ENCODE data around the gene FAM168B. TPM values are rescaled to one million over a fixed set of nuclear protein-coding genes. Genes with fewer than 3 reads are reported as not detected.

The FAM168B gene
- total RNA-seq, 1 donor from 2014 or later = 111 TPM

- no peak overlapping the region for H3K27ac Mint-ChIP-seq (ENCODE audit: unreplicated experiment)
- no peak overlapping the region for H3K4me3 Mint-ChIP-seq (ENCODE audit: unreplicated experiment)
- DNase-seq (ENCODE audit: extremely low spot score, unreplicated experiment) = no peak
- no peaks in the 10 kb centered on the region for H3K27me3 Mint-ChIP-seq (ENCODE audit: unreplicated experiment)
- H3K9me3 Mint-ChIP-seq (ENCODE audit: unreplicated experiment) = no peaks in the 10 kb centered on the region
- H3K36me3 Mint-ChIP-seq (ENCODE audit: unreplicated experiment) = peaks cover 62% of the 10 kb centered on the region
- H3K4me1 Mint-ChIP-seq (ENCODE audit: unreplicated experiment) = no peaks in the 10 kb centered on the region
- TF ChIP-seq CTCF (IDR thresholded peaks at IDR 0.05) = no peak
Observed at GRCh38 chr2:131127981-131128380, 34.7 kb upstream of the FAM168B start.

- Mint-ChIP-seq H3K27me3 (ENCODE audit: unreplicated experiment) (no peaks in the 10 kb centered on the region), H3K4me3 (ENCODE audit: unreplicated experiment) (no peak overlapping the region), H3K27ac (ENCODE audit: unreplicated experiment) (no peak overlapping the region), H3K36me3 (ENCODE audit: unreplicated experiment) (peaks cover 61% of the 10 kb centered on the region), H3K4me1 (ENCODE audit: unreplicated experiment) (no peaks in the 10 kb centered on the region), H3K9me3 (ENCODE audit: unreplicated experiment) (no peaks in the 10 kb centered on the region)
- no peak for TF ChIP-seq CTCF (IDR thresholded peaks at IDR 0.05)
- no peak for DNase-seq (ENCODE audit: extremely low spot score, unreplicated experiment)
Observed at GRCh38 chr2:131127076-131127475, 33.8 kb upstream of the FAM168B start.

GRCh38 chr2:131126436-131126835 is 33.2 kb upstream of the FAM168B start:
- Mint-ChIP-seq H3K9me3 (ENCODE audit: unreplicated experiment) (no peaks in the 10 kb centered on the region), H3K36me3 (ENCODE audit: unreplicated experiment) (peaks cover 63% of the 10 kb centered on the region), H3K27ac (ENCODE audit: unreplicated experiment) (no peak overlapping the region), H3K4me1 (ENCODE audit: unreplicated experiment) (no peaks in the 10 kb centered on the region), H3K27me3 (ENCODE audit: unreplicated experiment) (no peaks in the 10 kb centered on the region), H3K4me3 (ENCODE audit: unreplicated experiment) (no peak overlapping the region)
- DNase-seq (ENCODE audit: extremely low spot score, unreplicated experiment) = no peak
- no peak for TF ChIP-seq CTCF (IDR thresholded peaks at IDR 0.05)

GRCh38 chr2:131125195-131125757 is 32.0 kb upstream of the FAM168B start:
- H3K27ac Mint-ChIP-seq (ENCODE audit: unreplicated experiment) = no peak overlapping the region
- no peak overlapping the region for H3K4me3 Mint-ChIP-seq (ENCODE audit: unreplicated experiment)
- H3K27me3 Mint-ChIP-seq (ENCODE audit: unreplicated experiment) = no peaks in the 10 kb centered on the region
- H3K36me3 Mint-ChIP-seq (ENCODE audit: unreplicated experiment) = peaks cover 59% of the 10 kb centered on the region
- peaks cover 4% of the 10 kb centered on the region for H3K4me1 Mint-ChIP-seq (ENCODE audit: unreplicated experiment)
- no peaks in the 10 kb centered on the region for H3K9me3 Mint-ChIP-seq (ENCODE audit: unreplicated experiment)
- TF ChIP-seq CTCF (IDR thresholded peaks at IDR 0.05) = no peak
- no peak for DNase-seq (ENCODE audit: extremely low spot score, unreplicated experiment)

GRCh38 chr2:131123192-131123591 is 29.9 kb upstream of the FAM168B start:
- Mint-ChIP-seq H3K4me1 (ENCODE audit: unreplicated experiment) (peaks cover 4% of the 10 kb centered on the region), H3K27ac (ENCODE audit: unreplicated experiment) (no peak overlapping the region), H3K27me3 (ENCODE audit: unreplicated experiment) (no peaks in the 10 kb centered on the region), H3K9me3 (ENCODE audit: unreplicated experiment) (no peaks in the 10 kb centered on the region), H3K36me3 (ENCODE audit: unreplicated experiment) (peaks cover 44% of the 10 kb centered on the region), H3K4me3 (ENCODE audit: unreplicated experiment) (no peak overlapping the region)
- DNase-seq (ENCODE audit: extremely low spot score, unreplicated experiment) = no peak
- no peak for TF ChIP-seq CTCF (IDR thresholded peaks at IDR 0.05)

Data from osteocyte (in vitro differentiated cells).